Activated gamma-delta T cell treated with Interleukin-2 at 50 U/mL for 16 hours (primary cell): ENCODE data around the gene SAXO2.
"Not testable (repeated sequence)": the region's sequence is repeated elsewhere in the genome, so short reads cannot be mapped to it uniquely, and the experiment has no call there.

Source experiments
- DNase-seq: peaks from one replicate; pipeline ENCODE4 v3.0.0-alpha.2; 2020

The SAXO2 gene, protein sequence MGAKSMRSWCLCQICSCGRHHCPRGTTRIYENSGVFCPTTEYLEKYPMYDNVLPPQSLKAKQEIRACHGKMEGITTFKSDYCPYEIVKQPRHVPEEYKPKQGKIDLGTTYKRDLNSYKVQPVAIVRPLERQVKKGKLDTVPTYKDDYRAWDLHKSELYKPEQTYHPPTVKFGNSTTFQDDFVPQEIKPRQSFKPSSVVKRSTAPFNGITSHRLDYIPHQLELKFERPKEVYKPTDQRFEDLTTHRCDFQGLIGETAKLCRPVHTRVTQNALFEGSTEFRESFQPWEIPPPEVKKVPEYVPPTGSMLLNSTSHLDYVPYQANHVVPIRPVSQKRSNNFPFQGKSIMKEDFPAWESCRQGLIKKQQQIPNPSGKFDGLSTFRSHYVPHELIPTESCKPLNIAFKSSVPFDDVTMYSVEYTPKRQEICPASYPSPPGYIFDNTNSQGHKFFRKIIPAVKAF

DNA sequence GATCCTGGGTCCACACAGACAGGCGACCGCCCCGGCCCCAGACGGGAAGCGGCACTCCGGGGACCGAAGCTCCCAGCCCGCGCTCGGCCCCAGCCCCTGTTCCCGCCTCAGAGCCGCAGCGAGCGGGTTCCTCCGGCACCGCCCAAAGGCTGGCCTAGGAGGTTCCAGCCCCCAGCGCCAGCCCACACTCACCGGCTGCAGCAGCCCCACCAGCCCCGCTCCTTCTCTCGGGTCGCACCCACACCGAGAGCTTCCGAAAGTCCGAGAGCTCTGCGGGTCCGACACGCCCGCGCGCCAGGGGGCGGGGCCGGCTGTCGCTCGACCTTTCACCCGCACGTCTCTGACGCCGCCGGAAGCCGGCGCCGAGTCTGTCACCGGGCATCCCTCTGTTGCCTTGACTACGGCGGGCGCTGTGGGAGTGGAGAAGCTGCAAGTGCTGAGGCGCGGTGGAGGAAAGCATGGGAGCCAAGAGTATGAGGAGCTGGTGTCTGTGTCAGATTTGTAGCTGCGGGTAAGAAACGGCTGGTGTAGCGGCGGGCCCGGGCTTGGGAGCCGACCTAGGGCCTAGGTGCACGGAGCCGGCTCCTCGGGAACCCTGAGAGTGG lies at the start of gene SAXO2, which contains the start of gene EFL1:
Gene SAXO2 (plus strand): TSS at position 397 of the 605 bp plus-strand sequence. CDS start 62 bp downstream, at position 459.
Gene EFL1 (minus strand): TSS at position 313 of the 605 bp plus-strand sequence. CDS start 956 bp downstream, outside the sequence.
- peak; percentile 79 for DNase-seq

DNA sequence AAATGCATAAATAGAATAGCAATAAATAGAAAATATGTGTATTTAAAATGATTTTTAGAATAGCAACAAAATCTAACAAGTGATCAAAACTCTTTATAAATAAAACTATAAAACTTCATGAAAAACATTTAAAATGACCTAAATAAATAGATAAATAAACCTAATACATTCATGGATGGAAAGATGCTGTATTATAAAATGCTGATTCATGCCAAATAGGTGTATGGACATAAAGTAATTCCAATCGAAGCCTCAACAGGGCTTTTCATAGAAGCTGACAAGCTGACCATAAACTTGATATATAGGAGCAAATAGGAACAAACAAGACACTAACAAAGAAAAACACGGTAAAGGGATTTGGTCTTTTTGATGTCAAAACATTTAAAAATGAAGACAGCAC lies 46.5 kb upstream of the SAXO2 start:
- DNase-seq = not testable (repeated sequence)

DNA sequence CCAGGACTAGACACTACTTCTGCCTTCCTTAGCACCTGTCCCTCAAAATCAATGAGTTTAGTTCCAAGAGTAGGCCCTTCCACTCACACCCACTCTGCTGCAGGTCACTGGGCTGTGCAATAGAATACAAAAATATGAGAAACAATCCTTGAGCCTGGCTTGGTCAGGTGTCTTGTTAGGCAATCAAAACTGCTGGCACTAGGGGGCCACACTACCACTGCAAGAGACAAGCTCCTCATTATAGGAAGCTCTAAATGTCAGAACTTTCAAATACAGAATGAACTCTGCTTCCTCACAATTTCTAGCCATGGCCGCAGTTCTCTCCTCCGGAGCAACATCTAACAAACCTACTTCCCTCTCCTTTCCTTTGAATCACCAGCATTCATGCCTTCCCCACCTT lies 41.1 kb upstream of the SAXO2 start:
- DNase-seq = peak; percentile 16

DNA sequence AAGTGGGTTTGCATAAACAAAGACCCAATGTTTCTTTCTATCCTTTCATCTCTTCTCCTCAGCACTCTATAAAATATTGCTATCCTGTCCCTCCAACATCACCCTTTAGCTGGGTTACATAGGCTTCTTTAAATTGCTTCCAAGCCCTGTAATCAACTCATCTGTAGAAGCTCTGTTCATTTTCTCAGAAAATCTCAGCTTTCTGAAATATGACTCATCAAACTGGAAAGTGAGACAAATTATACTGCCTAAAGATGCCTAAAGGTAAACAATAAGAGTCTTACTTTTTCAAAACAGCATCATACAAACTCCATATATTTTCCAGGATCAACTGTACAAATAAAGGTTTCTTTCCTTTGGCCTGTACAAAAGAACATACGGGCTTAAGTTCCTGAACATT lies 33.9 kb upstream of the SAXO2 start:
- DNase-seq = no peak

DNA sequence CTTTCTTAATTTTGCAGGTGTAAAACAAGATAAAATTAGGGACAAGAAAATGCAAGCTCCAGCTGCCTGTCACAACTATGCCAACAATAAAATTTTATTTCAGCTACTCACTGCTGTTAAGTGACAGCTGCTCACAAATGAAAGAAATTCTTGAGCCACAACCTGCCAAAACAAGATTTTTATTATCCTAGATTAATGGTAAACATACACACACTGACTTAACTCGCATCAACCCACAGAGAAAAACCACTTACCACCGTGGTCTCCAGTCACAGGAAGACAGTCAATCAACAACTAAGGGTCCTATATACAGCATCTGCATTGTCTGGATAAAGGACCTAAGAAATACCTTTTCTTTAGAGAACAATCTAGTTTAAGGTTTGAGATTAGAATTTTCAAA lies 31.4 kb upstream of the SAXO2 start:
- no peak for DNase-seq

DNA sequence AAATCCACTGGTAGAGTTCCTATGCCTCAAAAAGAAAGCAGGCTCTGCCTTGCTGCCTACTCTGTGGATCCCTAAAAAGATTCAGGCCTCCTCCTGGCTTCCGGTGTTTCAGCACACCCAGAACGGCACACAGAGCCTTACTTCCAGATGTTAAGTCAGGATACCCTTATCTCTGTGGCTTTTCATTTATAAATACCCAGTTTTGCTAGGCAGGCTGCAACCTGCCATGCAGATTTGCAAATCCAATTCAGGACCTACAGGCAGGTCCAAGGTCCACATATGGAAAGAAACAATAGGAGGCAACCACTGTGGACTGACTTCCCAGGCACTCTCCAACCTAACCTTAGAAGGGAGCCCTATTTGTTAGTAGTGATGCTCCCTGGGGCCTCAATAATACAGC lies 30.8 kb upstream of the SAXO2 start:
- DNase-seq = no peak

DNA sequence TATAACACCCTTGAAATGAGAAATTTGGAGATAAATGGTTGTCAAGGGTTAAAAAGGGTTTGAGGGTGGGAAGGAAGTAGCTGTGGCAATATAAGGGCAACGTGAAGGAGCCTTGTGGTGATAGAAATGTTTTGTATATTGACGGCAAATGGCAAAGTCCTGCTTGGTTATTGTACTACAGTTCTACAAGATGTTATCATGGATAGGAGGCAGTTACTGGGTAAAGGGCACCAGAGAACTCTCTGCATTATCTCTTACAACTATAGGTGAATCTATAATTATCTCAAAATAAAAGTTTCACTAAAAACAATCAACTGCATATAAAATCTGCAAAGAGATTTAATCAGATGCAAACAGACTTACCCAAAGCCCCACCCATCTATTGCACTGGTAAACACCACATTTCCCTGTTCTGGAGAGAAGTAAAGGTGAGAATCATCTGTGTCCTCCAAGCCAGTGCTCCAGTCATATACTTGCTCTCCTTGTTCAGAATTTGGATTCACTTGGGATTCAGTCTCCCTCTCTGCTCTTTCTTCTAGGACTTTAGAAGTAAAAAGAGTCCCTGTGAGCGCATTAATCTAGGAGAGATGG lies 24.6 kb upstream of the SAXO2 start:
- DNase-seq = not testable (repeated sequence)

DNA sequence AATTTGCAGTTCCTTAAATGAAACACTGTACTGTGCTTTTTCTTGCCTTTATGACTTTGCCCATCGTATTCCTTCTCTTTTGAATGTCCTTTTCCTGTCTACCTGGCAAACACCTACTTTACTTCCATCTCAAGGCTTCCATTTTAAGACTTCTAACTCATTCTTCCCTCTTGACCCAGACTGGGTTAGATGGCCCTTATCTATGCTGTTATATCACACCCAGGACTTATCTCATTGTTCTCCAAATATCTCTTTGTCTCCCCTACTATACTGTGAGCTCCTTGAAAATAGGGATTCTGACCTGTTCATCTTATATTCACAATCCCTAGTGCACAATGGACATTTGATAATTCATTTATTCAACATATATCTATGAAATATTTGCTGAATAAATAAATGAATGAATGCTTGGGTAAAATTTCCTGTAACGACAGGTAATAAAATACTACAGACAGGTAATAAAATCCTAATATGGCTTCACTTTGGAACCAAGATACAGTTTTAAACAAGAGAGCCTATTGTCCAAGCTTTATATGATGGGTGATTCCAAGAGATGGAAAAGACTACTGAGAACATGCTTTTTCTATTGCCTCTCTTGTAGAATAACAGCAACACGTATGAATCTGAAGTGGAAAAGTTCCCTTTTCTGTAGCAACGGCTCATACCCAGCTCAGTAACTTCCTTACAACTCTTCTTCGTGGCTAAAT lies 22.8 kb upstream of the SAXO2 start:
- DNase-seq = no peak

DNA sequence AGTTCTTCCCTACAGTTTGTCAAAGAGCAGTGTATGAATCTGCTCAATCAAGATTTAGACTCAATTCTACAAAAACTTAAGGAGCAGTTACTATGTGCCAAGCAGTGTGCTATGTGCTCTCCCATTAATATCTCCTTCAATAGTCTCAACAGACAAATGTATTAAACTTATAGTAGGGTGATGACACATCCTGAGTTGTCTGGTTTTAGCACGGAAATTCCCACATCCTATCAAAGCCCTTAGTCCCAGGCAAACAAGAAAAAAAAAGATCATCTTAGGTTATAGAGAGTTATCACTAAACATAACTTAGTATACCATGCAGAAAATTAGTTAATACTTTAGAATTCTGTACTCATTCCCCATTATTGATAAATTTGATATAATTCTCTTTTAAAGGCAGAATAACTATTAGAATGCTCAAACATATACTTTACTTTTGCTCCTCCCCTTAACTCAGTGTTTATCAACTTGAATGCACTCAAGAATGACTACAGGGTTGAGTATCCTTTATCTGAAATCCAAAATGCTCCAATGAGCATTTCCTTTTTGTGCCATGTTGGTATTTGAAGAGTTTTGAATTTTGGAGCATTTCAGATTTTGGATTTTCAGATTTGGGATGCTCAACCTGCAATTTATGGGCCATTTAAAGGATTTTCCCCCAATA lies 20.6 kb upstream of the SAXO2 start:
- DNase-seq = not testable (repeated sequence)

DNA sequence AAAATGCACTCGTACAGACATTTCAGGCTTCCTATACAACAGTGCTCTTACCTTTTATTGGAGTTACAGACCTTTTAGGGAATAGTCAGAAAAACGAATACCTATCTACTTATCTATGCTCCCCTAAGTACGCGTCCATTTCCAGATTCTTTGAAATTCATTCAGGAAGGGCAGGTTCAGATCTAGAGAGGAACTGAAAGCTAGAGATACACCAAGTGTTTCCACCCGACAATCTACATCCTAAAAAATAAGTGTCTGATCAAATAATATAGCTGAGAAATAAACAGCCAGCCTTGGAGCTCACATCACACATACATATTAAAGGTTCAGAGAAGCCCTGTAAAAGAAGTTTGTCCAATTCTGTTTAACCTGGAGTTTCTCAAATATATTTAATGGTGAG lies 19.0 kb upstream of the SAXO2 start:
- not testable (repeated sequence) for DNase-seq

DNA sequence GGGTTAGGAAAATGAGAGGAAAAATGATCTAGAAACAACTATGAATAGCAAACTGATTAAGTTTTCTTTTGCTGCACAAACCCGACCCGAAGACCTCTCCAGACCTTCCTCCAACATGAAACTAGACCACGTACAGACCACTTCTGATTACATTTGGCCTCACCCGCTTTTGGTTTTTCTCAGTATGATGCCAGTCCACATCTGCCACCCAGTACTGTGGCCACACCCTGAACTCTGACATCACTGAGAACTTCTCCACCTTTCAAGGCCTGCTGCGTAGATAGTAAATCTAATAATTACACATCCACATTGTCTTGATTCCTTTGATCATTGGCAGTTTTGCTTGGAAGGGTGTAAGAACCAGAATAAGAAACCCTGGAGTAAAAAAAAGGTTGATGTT lies 16.7 kb upstream of the SAXO2 start:
- not testable (repeated sequence) for DNase-seq

DNA sequence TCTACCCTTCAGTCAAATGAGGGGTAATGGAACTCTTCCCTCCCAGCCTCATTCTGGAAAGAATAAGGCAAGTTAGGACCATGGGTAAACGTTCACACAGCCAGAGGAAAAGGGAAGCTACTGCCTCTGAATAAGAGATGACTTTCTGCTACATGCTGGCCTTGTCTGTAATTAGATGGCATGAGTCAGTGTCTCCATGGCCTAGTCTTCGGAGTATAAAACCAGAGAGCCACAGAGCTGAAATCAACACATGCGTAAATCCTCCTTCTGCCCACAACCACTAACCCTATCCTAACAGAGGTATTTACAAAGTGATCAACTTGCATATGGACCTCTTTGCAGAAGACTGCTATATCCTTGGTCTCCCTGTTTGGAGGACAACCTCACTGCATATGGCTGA lies 14.4 kb upstream of the SAXO2 start:
- DNase-seq = not testable (repeated sequence)

DNA sequence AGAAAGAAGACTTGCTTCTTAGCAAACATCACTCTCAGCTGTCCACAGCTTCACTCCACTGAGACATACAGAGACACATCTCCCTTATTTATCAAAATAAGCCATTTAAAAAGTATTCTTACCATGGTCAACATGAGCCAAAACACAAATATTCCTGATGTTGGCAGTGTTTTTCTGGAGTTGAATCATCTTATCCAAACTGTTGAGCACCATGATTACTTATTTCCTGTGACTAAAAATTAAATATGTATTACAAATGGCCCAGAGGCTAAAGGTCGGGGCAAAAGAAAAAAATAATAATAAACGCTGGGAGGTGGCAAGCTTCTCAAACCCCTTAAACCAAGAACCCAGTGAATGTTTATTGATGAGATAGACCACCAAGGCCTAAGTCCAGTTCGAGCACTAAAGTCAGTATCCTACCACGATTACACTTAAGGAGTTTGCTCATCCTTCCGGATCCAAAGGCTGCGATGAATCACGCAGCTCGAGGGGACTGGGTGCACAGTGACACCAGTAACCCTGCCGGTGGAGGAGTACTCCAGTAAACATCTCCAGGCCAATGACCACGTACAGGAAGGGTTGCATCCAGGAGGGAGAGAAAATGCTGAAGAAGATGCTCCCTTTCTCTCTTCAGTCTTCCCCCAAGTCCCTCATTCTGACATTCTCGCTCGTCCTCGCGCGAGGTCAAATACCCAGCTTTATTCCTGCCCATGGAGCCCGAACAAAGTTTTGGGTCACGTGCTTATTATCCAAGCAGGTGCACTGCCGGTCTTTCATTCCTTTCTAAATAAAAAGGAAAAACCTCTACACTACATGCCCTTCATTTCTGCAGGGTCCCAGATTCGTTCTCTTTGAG lies 824 bp upstream of the SAXO2 start:
- not testable (repeated sequence) for DNase-seq

DNA sequence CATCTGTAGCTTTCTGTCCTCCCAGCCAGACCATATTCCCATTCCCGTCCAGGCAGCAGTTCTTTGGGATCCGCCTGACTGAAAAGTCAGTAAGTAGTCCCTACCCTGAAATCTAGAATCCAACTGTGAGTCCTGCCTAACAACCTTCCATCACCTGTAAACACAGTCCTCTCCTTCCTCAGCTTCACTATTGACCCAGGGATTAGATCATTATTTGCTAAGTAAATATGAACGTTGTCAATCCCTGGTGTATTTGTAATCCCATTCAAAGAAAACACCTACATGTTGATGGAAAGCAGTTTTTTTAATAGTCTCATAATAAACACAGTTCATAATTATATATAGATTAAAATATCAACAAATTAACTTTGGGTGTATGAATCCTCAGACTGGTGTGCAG lies 732 bp downstream of the SAXO2 start:
- DNase-seq = no peak

DNA sequence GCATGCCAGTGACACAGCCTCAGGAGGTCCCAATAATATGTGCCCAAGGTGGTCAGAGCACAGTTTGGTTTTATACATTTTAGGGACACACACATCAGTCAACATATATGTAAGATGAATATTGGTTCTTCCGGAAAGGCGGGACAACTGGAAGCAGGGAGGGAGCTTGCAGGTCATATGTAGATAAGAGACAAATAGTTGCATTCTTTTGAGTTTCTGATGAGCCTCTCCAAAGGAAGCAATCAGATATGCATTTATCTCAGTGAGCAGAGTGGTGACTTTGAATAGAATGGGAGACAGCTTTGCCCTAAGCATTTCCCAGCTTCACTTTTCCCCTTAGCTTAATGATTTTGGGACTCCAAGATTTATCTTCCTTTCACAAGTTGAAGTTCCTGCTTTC lies 4.5 kb downstream of the SAXO2 start:
- not testable (repeated sequence) for DNase-seq

DNA sequence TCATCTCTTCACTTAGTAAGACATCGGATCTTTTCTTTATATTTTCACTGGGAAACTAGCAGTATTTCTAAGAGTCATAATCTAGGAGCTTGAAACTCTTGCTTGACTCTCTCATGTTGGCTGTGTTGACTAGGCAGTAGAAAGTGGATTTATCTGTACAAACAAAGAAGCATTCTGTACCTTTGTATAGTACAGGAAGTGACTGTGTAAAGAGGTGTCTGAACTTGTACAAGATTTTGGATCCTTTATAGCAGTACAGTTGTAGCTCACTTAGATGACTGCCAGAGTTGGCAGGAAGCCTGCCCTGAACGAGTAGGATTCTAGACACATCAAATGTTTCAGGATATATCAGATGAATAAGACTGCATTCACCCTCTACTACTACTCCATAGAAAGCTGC lies 5.8 kb downstream of the SAXO2 start:
- not testable (repeated sequence) for DNase-seq

DNA sequence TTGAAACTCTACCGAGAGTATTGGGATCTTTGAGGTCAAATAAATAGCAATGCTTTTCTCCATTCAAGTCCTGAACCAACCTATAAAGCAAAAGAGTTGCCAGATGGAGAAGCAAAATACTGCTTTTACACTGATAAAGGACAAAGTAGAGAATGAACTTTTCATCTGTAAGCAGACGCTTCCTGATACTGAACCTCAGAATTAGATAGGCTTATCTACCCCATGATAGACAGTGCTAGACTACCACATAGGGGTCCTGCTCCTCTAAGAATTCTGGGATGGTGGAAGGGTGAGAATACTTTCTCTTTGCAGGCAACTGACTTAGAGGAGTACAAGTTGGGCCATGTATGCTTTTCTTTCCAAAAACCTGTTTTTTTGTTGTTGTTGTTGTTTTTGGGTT lies 9.5 kb downstream of the SAXO2 start:
- DNase-seq = no peak

DNA sequence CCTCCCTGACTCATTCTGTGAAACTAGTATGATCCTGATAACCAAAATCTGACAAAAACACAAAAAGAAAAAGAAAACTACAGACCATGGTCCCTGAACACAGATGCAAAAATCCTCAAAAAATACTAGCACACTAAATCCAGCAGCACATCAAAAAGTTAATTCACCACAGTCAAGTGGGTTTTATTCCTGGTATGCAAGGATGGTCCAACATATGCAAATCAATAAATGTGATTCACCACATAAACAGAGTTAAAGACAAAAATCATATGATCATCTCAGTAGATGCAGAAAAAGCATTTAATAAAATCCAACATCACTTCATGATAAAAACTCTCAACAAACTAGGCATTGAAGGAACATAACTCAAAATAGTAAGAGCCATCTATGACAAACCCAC lies 12.8 kb downstream of the SAXO2 start:
- DNase-seq = no peak

DNA sequence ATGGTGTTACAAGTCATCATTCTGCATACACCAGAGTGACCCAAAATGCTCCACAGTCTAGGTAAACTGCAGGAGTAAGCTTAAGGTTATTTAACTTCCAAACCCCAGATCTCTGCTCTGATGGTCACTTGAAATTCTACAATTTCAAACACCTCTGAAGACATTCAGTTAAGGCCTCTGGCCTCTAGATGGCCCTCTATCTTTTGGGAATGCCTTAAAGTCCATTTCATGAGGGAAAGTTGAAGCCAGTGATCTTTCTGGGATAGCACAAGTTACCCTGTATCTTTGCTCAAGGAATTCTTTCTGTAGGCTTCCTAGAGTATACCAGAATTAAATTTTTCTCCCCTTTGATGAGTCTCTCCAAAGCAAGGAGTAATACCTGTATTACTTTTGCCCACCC lies 18.7 kb downstream of the SAXO2 start:
- DNase-seq = not testable (repeated sequence)

DNA sequence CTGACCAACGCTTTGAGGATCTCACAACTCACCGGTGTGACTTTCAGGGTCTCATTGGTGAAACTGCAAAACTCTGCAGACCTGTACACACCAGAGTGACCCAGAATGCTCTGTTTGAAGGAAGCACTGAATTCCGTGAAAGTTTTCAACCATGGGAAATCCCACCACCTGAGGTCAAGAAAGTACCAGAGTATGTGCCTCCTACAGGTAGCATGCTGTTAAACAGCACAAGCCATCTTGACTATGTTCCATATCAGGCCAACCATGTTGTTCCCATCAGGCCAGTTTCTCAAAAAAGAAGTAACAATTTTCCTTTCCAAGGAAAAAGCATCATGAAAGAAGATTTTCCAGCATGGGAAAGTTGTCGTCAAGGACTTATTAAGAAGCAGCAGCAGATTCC lies 19.8 kb downstream of the SAXO2 start:
- not testable (repeated sequence) for DNase-seq

DNA sequence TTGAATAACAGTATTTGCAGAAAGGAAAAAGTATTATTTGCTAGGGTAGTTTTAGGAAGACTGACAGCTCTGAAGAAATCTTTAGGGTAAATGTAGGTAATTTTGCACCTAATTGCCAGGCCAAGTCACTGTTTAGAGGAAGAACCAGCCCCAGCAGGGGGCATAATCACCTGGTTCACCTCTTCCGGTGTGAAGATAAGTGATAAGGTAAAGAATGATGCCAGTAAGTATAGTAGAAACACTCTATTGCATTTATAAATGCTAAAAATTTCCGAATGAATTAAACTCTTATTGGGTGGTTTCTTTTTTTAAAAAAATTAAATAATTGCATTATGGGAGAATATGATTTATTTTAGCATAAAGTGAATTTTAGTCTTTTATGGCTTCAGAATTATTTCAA lies 21.8 kb downstream of the SAXO2 start:
- DNase-seq = not testable (repeated sequence)

DNA sequence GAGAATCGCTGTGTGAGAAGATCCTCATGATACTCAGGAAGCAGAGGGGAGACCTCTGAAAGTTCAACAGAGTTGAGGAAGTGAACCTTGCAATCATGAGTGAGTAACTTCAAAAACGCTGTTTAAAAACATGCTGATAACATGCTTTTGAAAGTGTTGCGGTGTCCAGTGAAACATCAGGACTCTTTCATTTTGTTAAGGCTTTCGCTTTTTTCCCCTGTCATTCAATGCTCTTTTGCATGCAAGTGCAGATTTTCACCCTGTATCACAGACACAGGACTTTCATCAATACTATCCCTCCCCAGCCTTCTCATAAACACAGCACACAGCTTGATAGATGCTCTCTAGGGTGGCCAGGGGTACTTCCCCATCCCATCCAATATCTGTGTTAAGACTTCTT lies 23.9 kb downstream of the SAXO2 start:
- not testable (repeated sequence) for DNase-seq
